ENCODE results near the gene CCNY.

Gene CCNY

GRCh38 chr10:35388682-35389081 is 52.4 kb downstream of the CCNY start:
- no peak overlapping the region for H3K9ac ChIP-seq (ENCODE audit: low read depth, low read length, poor library complexity, severe bottlenecking)
- H3K79me2 ChIP-seq (ENCODE audit: insufficient read depth, low read length) = peaks cover 99% of the 10 kb centered on the region
- H4K20me1 ChIP-seq (ENCODE audit: insufficient read depth, low read length, poor library complexity, severe bottlenecking) = peaks cover 2% of the 10 kb centered on the region
- H3K27me3 ChIP-seq (ENCODE audit: insufficient read depth, low read length, poor library complexity, severe bottlenecking) = no peaks in the 10 kb centered on the region
- peaks cover 49% of the 10 kb centered on the region for H3K4me1 ChIP-seq (ENCODE audit: insufficient read depth, low read length, poor library complexity, severe bottlenecking)
- no peaks in the 10 kb centered on the region for H3K9me2 ChIP-seq (replicated peaks; ENCODE audit: low read depth, low read length)
- no peaks in the 10 kb centered on the region for H3K36me3 ChIP-seq (ENCODE audit: insufficient read depth, low read length)
- no peak overlapping the region for H3K4me2 ChIP-seq (ENCODE audit: low read depth, low read length, poor library complexity, severe bottlenecking)
- no peak overlapping the region for H2AFZ ChIP-seq (ENCODE audit: low read length)
- H3K4me3 ChIP-seq (ENCODE audit: low read length, poor library complexity, severe bottlenecking) = no peak overlapping the region
- no peaks in the 10 kb centered on the region for H3F3A ChIP-seq (ENCODE audit: low read depth)
- TF ChIP-seq EZH2phosphoT487 (IDR thresholded peaks at IDR 0.05; ENCODE audit: borderline replicate concordance) = no peak
- no peak for TF ChIP-seq CTCF (conservative IDR thresholded peaks at IDR 0.05; ENCODE audit: low read length)
- H3K9me3 ChIP-seq (ENCODE audit: insufficient read depth, low read depth, low read length) = no peaks in the 10 kb centered on the region

GRCh38 chr10:35390161-35390840 is 54.0 kb downstream of the CCNY start:
- peaks cover 40% of the 10 kb centered on the region for H3K4me1 ChIP-seq (ENCODE audit: insufficient read depth, low read length, poor library complexity, severe bottlenecking)
- no peaks in the 10 kb centered on the region for H3K9me2 ChIP-seq (replicated peaks; ENCODE audit: low read depth, low read length)
- no peak for TF ChIP-seq EZH2phosphoT487 (IDR thresholded peaks at IDR 0.05; ENCODE audit: borderline replicate concordance)
- no peak for TF ChIP-seq CTCF (conservative IDR thresholded peaks at IDR 0.05; ENCODE audit: low read length)
- H2AFZ ChIP-seq (ENCODE audit: low read length) = no peak overlapping the region
- no peaks in the 10 kb centered on the region for H3K9me3 ChIP-seq (ENCODE audit: insufficient read depth, low read depth, low read length)
- H3F3A ChIP-seq (ENCODE audit: low read depth) = no peaks in the 10 kb centered on the region
- H3K27me3 ChIP-seq (ENCODE audit: insufficient read depth, low read length, poor library complexity, severe bottlenecking) = no peaks in the 10 kb centered on the region
- H4K20me1 ChIP-seq (ENCODE audit: insufficient read depth, low read length, poor library complexity, severe bottlenecking) = peaks cover 8% of the 10 kb centered on the region
- peaks cover 100% of the 10 kb centered on the region for H3K79me2 ChIP-seq (ENCODE audit: insufficient read depth, low read length)
- H3K4me2 ChIP-seq (ENCODE audit: low read depth, low read length, poor library complexity, severe bottlenecking) = no peak overlapping the region
- no peak overlapping the region for H3K4me3 ChIP-seq (ENCODE audit: low read length, poor library complexity, severe bottlenecking)
- H3K9ac ChIP-seq (ENCODE audit: low read depth, low read length, poor library complexity, severe bottlenecking) = no peak overlapping the region
- H3K36me3 ChIP-seq (ENCODE audit: insufficient read depth, low read length) = no peaks in the 10 kb centered on the region

- Histone ChIP-seq H3K4me1 (ENCODE audit: insufficient read depth, low read length, poor library complexity, severe bottlenecking) (peaks cover 35% of the 10 kb centered on the region), H3K79me2 (ENCODE audit: insufficient read depth, low read length) (peaks cover 100% of the 10 kb centered on the region), H3K27me3 (ENCODE audit: insufficient read depth, low read length, poor library complexity, severe bottlenecking) (no peaks in the 10 kb centered on the region), H3K9me2 (replicated peaks; ENCODE audit: low read depth, low read length) (no peaks in the 10 kb centered on the region), H3K9ac (ENCODE audit: low read depth, low read length, poor library complexity, severe bottlenecking) (no peak overlapping the region), H3K4me2 (ENCODE audit: low read depth, low read length, poor library complexity, severe bottlenecking) (no peak overlapping the region), H3K36me3 (ENCODE audit: insufficient read depth, low read length) (no peaks in the 10 kb centered on the region), H4K20me1 (ENCODE audit: insufficient read depth, low read length, poor library complexity, severe bottlenecking) (peaks cover 9% of the 10 kb centered on the region), H3K4me3 (ENCODE audit: low read length, poor library complexity, severe bottlenecking) (no peak overlapping the region), H3K9me3 (ENCODE audit: insufficient read depth, low read depth, low read length) (no peaks in the 10 kb centered on the region), H2AFZ (ENCODE audit: low read length) (no peak overlapping the region), H3F3A (ENCODE audit: low read depth) (no peaks in the 10 kb centered on the region)
- TF ChIP-seq CTCF (conservative IDR thresholded peaks at IDR 0.05; ENCODE audit: low read length) (no peak), EZH2phosphoT487 (IDR thresholded peaks at IDR 0.05; ENCODE audit: borderline replicate concordance) (no peak)
Measured at GRCh38 chr10:35390843-35391152, 54.5 kb downstream of the CCNY start.

Measured in Loucy (cell line).